GM12875 (cell line): ENCODE measurements around the gene ZNF730.
"Not testable (repeated sequence)": the region's sequence is repeated elsewhere in the genome, so short reads cannot be mapped to it uniquely, and the experiment has no call there.

Experiments
- H3K4me3 ChIP-seq: one replicate; pipeline ENCODE4 v1.5.1; 2011; ENCODE audit warnings: low read depth, low read length, control low read depth
- TF ChIP-seq, protein P1 (sequence below): IDR thresholded peaks from 2 replicates; pipeline ENCODE4 v1.5.1; 2011; ENCODE audit warnings: low read depth, mild to moderate bottlenecking, control low read depth, inconsistent platforms, low read length, moderate library complexity, borderline replicate concordance; ENCODE audit not compliant: insufficient read depth

ZNF730 gene

DNA sequence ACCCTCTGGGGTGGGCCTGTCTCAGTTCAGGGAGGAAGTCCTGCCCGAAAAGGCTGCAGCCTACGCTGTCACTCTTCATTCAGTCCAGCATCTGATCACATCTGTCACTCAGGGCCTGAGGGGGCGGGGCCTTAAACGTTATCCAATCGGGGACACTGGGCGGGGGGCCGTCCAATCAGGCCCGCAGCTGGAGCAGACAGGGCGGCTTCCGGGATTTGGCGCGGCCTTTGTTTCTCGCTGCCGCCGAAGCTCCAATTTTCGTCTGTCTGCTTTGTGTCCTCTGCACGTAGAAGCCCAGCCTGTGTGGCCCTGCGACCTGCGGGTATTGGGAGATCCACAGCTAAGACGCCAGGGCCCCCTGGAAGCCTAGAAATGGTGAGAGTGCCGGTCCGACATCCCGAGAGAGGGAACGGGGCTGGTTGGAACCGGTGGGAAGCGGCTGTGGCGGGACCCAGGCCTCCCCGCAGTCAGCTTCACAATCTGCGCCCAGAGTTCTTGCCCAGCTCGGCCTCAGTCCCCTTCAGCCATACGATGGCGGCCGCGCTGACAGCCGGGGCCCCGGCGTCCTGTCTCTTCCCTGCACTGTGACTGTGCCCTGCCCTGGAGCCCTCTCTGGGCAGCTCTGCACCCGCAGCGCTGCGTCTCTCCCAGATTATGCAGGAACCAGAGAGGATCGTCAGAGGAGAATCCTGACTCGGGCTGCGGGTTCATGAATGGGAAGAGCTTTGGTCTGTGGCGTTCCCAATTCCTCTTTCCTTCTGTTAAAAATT is at the start of gene ZNF730:
ZNF730 (plus strand) TSS at position 224 of the 770 bp plus-strand sequence; CDS start at position 373, 149 bp downstream.
- TF ChIP-seq, protein P1, sequence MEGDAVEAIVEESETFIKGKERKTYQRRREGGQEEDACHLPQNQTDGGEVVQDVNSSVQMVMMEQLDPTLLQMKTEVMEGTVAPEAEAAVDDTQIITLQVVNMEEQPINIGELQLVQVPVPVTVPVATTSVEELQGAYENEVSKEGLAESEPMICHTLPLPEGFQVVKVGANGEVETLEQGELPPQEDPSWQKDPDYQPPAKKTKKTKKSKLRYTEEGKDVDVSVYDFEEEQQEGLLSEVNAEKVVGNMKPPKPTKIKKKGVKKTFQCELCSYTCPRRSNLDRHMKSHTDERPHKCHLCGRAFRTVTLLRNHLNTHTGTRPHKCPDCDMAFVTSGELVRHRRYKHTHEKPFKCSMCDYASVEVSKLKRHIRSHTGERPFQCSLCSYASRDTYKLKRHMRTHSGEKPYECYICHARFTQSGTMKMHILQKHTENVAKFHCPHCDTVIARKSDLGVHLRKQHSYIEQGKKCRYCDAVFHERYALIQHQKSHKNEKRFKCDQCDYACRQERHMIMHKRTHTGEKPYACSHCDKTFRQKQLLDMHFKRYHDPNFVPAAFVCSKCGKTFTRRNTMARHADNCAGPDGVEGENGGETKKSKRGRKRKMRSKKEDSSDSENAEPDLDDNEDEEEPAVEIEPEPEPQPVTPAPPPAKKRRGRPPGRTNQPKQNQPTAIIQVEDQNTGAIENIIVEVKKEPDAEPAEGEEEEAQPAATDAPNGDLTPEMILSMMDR, result no peak
- no peak within 1 kb of the TSS for H3K4me3 ChIP-seq

DNA sequence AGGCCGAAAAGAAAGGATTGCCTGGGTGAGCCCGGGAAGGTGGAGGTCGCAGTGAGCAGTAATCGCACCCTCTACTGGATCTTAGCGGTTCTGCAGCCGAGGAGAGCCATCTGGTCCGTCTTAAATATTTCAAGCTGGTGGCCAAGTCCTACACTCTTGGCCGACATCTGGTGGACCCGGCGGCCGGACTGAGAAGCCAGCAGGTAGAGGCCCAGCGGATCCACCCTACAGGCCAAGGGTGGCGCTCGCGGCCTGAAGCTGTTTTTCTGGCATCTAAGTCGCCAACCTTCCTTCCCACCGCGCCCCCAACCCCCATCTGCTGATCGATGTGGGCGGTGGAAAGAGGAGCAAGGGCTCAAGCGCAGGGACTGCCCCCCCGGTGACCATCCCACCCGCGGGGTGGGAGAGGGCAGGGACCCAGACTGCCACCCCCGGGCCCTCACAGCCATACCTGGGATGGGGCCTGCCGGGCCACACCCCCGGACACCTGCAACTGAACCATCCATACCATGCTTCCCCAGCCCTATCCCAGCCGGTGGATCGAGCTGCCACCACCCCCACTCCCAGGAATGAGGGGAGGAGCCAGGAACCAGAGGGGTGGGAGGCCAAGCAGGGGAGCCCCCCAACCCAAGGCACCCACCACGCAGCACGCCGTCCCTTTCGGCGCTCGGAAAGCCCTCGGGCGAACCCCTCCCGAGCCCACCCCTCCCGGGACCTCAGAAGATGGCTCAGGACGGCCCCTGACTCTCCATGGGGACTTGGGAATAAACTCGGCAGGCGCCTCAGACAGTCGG is 46.3 kb upstream of the ZNF730 start:
- H3K4me3 ChIP-seq, result no peak overlapping the region
- TF ChIP-seq, protein P1, result peak; percentile 13; the same call in 1 of the 2 replicates

- TF ChIP-seq, protein P1, result no peak
Observed at GRCh38 chr19:23071147-23071511, 45.7 kb upstream of the ZNF730 start.

DNA sequence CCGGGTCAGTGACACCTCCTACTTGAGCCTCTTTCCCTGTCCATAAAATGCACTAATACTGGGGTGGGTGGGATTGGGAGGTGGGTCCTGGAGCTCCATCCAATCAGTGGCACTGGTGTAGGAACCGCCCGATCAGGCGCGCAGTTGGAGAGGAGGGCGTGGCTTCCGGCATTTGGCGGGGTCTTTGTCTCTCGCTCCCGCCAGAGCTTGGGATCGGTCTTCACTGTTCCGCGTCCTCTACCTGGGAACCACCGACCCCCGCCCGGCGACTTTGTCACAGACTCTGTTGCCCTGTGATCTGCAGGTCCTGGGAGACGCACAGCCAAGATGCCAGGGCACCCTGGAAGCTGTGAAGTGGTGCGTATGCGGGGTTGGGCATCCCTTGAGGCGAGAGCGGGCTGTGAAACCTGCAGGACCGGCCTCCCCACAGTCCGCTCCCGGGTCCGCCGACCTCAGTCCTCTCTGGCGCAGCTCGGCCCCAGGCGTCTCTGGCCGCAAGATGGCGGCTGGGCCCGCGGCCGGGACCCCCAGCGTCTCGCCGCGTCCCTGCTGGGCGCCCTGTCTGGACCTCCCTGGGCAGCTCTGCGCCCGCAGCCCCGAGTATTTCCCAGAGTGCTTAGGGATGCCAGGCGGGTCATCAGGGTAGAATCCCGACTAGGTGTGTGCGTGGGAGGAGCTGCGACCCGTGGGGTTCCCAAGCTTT is 41.6 kb upstream of the ZNF730 start:
- H3K4me3 ChIP-seq, result no peak overlapping the region
- TF ChIP-seq, protein P1, result no peak

More at GRCh38 chr19:23071147-23071511, 45.7 kb upstream of the ZNF730 start:
- no peak overlapping the region for H3K4me3 ChIP-seq

DNA sequence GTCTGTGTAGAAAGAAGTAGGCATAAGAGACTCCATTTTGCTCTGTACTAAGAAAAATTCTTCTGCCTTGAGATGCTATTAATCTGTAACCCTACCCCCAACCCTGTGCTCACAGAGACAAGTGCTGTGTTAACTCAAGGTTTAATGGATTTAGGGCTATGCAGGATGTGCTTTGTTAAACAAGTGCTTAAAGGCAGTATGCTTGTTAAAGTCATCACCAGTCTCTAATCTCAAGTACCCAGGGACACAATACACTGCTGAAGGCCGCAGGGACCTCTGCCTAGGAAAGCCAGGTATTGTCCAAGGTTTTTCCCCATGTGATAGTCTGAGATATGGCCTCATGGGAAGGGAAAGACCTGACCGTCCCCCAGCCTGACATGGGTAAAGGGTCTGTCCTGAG is 39.0 kb upstream of the ZNF730 start:
- H3K4me3 ChIP-seq, result not testable (repeated sequence)

DNA sequence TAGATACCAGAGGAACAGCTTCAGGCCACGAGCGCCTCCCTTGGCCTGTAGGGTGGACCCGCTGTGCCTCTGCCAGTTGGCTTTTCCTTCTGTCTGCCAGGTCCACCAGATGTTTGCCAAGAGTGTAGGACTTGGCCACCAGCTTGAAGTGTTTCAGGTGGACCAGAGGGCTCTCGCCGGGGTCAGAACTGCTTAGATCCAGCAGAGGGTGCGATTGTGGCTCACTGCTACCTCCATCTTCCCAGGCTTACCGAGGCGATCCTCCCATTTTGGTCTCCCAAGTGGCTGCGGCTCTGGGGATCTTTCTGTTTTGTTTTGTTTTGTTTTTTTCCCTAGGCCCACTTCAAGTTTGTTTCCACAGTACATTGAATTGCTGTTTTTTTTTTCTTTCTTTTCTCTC is 23.0 kb upstream of the ZNF730 start:
- no peak overlapping the region for H3K4me3 ChIP-seq
- TF ChIP-seq, protein P1, result no peak

DNA sequence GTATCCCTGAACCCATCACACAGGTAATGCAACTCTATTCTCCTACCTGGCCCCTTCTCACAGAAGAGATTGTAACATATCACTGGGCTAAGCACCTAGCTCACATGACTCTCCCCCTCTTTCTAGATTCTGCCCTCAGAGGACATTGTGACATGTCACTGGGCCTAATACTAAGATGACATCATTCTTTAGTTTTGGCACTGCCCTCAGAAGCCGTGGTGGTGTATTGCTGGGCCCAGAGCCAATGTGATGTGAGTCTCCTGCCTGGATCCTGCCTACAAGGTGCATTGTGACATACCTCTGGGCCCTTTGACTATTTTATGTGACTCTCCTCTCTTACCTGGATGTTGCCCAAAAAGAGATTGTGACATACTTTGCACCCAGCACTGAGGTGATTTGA is 21.4 kb upstream of the ZNF730 start:
- no peak overlapping the region for H3K4me3 ChIP-seq
- TF ChIP-seq, protein P1, result no peak
